HFFc6 (cell line): ENCODE measurements around the gene F5. TPM values are rescaled to one million over a fixed set of nuclear protein-coding genes. Genes with fewer than 3 reads are reported as not detected.

Experiments used
- DNase-seq: peaks from one replicate; pipeline ENCODE4 v3.0.0-alpha.2; 2018
- H3K27ac Mint-ChIP-seq: 2 replicates; pipeline ENCODE4 v1.8.0; 2020; ENCODE audit warnings: mild to moderate bottlenecking, mixed read lengths
- H3K27me3 Mint-ChIP-seq: 2 replicates; pipeline ENCODE4 v1.8.0; 2021; ENCODE audit warnings: mild to moderate bottlenecking, moderate library complexity, mixed read lengths; ENCODE audit not compliant: insufficient read depth
- H3K36me3 Mint-ChIP-seq: 2 replicates; pipeline ENCODE4 v1.8.0; 2021; ENCODE audit warnings: low read depth, mixed read lengths
- H3K4me1 Mint-ChIP-seq: 2 replicates; pipeline ENCODE4 v1.8.0; 2020; ENCODE audit warnings: low read depth, mixed read lengths
- H3K4me3 Mint-ChIP-seq: 2 replicates; pipeline ENCODE4 v1.8.0; 2020; ENCODE audit warnings: mild to moderate bottlenecking, moderate library complexity, mixed read lengths
- H3K9me3 Mint-ChIP-seq: 2 replicates; pipeline ENCODE4 v1.8.0; 2020; ENCODE audit warnings: mild to moderate bottlenecking, mixed read lengths
- total RNA-seq, 6 experiments: library from RNA; stranded (reverse); fragmentation: NEBNext Ultra II Directional; extraction: Animal tissue kit (Norgen Biotek cat#: 25700); gene quantifications; 2 replicates in 1 of 6; 3 replicates in 5 of 6; pipeline ENCODE4 v1.2.3, GENCODE V29; 2021
- TF ChIP-seq, protein P1 (sequence below): fragments of 200-600 bp; sonication (generic); IDR thresholded peaks from 2 replicates; pipeline ENCODE4 v1.5.0; 2021; ENCODE audit warnings: antibody characterized with exemption, mild to moderate bottlenecking

The F5 gene
- total RNA-seq, 6 experiments from 2014 or later = not detected

DNA sequence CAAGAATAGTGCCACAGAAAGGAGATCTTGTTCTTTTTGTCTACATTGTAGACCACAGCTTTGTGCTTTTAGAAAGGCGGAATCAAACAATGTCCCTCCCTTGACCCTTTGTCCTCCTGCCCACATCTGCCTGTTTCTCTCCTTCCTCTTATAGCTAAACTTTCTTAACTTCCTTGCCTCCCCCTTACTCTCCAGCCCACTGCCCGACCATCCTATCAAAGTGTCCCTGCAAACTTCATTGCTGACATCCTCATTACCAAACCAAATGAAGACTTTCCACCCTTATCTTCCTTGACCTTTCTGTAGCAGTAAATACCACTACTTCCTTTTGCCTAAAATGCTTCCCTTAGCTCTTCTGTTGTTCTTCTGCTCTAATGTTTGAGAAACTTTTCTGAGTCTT, 38.6 kb upstream of the F5 start:
- H3K36me3 Mint-ChIP-seq = no peaks in the 10 kb centered on the region
- no peaks in the 10 kb centered on the region; the same call in 1 of the 2 replicates for H3K27me3 Mint-ChIP-seq
- TF ChIP-seq, protein P1, sequence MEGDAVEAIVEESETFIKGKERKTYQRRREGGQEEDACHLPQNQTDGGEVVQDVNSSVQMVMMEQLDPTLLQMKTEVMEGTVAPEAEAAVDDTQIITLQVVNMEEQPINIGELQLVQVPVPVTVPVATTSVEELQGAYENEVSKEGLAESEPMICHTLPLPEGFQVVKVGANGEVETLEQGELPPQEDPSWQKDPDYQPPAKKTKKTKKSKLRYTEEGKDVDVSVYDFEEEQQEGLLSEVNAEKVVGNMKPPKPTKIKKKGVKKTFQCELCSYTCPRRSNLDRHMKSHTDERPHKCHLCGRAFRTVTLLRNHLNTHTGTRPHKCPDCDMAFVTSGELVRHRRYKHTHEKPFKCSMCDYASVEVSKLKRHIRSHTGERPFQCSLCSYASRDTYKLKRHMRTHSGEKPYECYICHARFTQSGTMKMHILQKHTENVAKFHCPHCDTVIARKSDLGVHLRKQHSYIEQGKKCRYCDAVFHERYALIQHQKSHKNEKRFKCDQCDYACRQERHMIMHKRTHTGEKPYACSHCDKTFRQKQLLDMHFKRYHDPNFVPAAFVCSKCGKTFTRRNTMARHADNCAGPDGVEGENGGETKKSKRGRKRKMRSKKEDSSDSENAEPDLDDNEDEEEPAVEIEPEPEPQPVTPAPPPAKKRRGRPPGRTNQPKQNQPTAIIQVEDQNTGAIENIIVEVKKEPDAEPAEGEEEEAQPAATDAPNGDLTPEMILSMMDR = no peak
- no peak overlapping the region for H3K4me3 Mint-ChIP-seq
- no peak overlapping the region for H3K27ac Mint-ChIP-seq
- DNase-seq = no peak
- H3K9me3 Mint-ChIP-seq = peaks cover 7% of the 10 kb centered on the region; the same call in 1 of the 2 replicates
- no peaks in the 10 kb centered on the region for H3K4me1 Mint-ChIP-seq

GRCh38 chr1:169624122-169624521, 37.8 kb upstream of the F5 start:
- TF ChIP-seq, protein P1 = no peak
- Mint-ChIP-seq H3K4me1 (no peaks in the 10 kb centered on the region), H3K4me3 (no peak overlapping the region), H3K27me3 (no peaks in the 10 kb centered on the region; the same call in 1 of the 2 replicates), H3K36me3 (no peaks in the 10 kb centered on the region), H3K9me3 (peaks cover 7% of the 10 kb centered on the region; the same call in 1 of the 2 replicates), H3K27ac (no peak overlapping the region)
- DNase-seq = no peak

- Mint-ChIP-seq H3K27me3 (no peaks in the 10 kb centered on the region; the same call in 1 of the 2 replicates), H3K4me1 (no peaks in the 10 kb centered on the region), H3K4me3 (no peak overlapping the region), H3K27ac (no peak overlapping the region), H3K9me3 (peaks cover 7% of the 10 kb centered on the region; the same call in 1 of the 2 replicates), H3K36me3 (no peaks in the 10 kb centered on the region)
- DNase-seq = no peak
- TF ChIP-seq, protein P1 = no peak
Measured at GRCh38 chr1:169623132-169623926, 37.0 kb upstream of the F5 start.

DNA sequence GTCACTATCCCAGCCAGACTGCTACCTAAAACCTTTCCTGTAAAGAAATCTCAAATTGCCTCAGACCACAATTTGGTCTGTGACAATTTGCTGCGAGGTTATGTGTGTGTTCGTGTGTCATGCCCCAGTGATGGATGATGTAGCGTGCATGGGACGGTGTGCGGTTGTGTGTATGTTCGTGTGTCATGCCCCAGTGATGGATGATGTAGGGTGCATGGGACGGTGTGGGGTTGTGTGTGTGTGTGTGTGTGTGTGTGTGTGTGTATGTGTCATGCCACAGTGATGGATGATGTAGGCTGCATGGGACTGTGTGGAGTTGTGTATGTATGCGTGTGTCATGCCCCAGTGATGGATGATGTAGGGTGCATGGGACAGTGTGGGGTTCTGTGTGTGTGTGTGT, 34.3 kb upstream of the F5 start:
- Mint-ChIP-seq H3K4me3 (no peak overlapping the region), H3K27ac (no peak overlapping the region), H3K27me3 (no peaks in the 10 kb centered on the region; the same call in 1 of the 2 replicates), H3K4me1 (no peaks in the 10 kb centered on the region), H3K36me3 (no peaks in the 10 kb centered on the region), H3K9me3 (peaks cover 7% of the 10 kb centered on the region; the same call in 1 of the 2 replicates)
- no peak for DNase-seq
- TF ChIP-seq, protein P1 = no peak

- DNase-seq = no peak
- Mint-ChIP-seq H3K9me3 (peaks cover 7% of the 10 kb centered on the region; the same call in 1 of the 2 replicates), H3K36me3 (no peaks in the 10 kb centered on the region), H3K4me1 (no peaks in the 10 kb centered on the region), H3K4me3 (no peak overlapping the region), H3K27me3 (no peaks in the 10 kb centered on the region; the same call in 1 of the 2 replicates), H3K27ac (no peak overlapping the region)
- TF ChIP-seq, protein P1 = no peak
Measured at GRCh38 chr1:169618367-169618766, 32.1 kb upstream of the F5 start.
